Lung microvascular endothelial cell (primary cell): ENCODE data around the gene PPP1R10. TPM values are rescaled to one million over a fixed set of nuclear protein-coding genes. Genes with fewer than 3 reads are reported as not detected.

Experiments
- DNase-seq, 2 donors: peaks; one replicate each; pipeline versions ENCODE4 v3.0.0 to v3.0.0-alpha.2; 2010; ENCODE audit warnings: low read depth in 2 of 2
- total RNA-seq: library from RNA; depleted of rRNA; stranded (reverse); fragments of >200 nt; gene quantifications from 2 replicates; pipeline ENCODE4 v1.2.1, GENCODE V29; 2014

Gene PPP1R10
- total RNA-seq, 1 donor from 2014 or later = 12.5 TPM

GRCh38 chr6:30557683-30557981 is 59.4 kb downstream of the PPP1R10 start:
- DNase-seq = peak in 1 of 2 donors; percentile 54

GRCh38 chr6:30556906-30557682 is 59.9 kb downstream of the PPP1R10 start, which contains the start of gene PRR3:
Gene PRR3 (plus strand): TSS chr6:30557295. CDS start chr6:30557345, 50 bp downstream.
- peak; percentile 80 to 87 for DNase-seq

GRCh38 chr6:30556066-30556905 is 60.8 kb downstream of the PPP1R10 start, which contains the start of gene GNL1:
Gene GNL1 (minus strand): TSS chr6:30556489. CDS start chr6:30556203, 286 bp downstream.
- peak; percentile 90 to 97 for DNase-seq

- DNase-seq = no peak
These were observed 61.3 kb downstream of the PPP1R10 start for GRCh38 chr6:30555816-30556065.

GRCh38 chr6:30554962-30555815 is 61.9 kb downstream of the PPP1R10 start:
- peak; percentile 41 to 60 for DNase-seq

GRCh38 chr6:30554404-30554803 is 62.6 kb downstream of the PPP1R10 start:
- no peak for DNase-seq

Other genes with a start within 250 kb of the PPP1R10 start
- gene HLA-E, start 127.7 kb downstream of the PPP1R10 start, total RNA-seq = 440 and 959 TPM in 2 replicates
- gene GNL1, start 60.8 kb downstream of the PPP1R10 start, total RNA-seq = 31.8 and 41.1 TPM in 2 replicates
- 2.0 and 2.2 TPM in 2 replicates for gene PRR3, start 59.9 kb downstream of the PPP1R10 start, total RNA-seq
- 24.6 and 41.9 TPM in 2 replicates for gene ABCF1, start 45.8 kb downstream of the PPP1R10 start, total RNA-seq
- 38.1 and 55.8 TPM in 2 replicates for gene MRPS18B, start 597 bp upstream of the PPP1R10 start, total RNA-seq
- 2.2 and 5.0 TPM in 2 replicates for gene ATAT1, start 9.6 kb upstream of the PPP1R10 start, total RNA-seq
- 3.1 and 5.6 TPM in 2 replicates for gene C6orf136, start 29.9 kb upstream of the PPP1R10 start, total RNA-seq
- 25.1 and 32.5 TPM in 2 replicates for gene DHX16, start 55.8 kb upstream of the PPP1R10 start, total RNA-seq
- gene PPP1R18, start 69.4 kb upstream of the PPP1R10 start, total RNA-seq = 31.5 and 33.6 TPM in 2 replicates
- gene NRM, start 73.7 kb upstream of the PPP1R10 start, total RNA-seq = 1.6 and 2.2 TPM in 2 replicates
- gene MDC1, start 100.0 kb upstream of the PPP1R10 start, total RNA-seq = 3.0 and 4.1 TPM in 2 replicates
- gene TUBB, start 103.1 kb upstream of the PPP1R10 start, total RNA-seq = 267 and 311 TPM in 2 replicates
- 48.8 and 56.2 TPM in 2 replicates for gene FLOT1, start 125.4 kb upstream of the PPP1R10 start, total RNA-seq
- 72.6 and 148 TPM in 2 replicates for gene IER3, start 127.3 kb upstream of the PPP1R10 start, total RNA-seq